GM12878 (cell line): ENCODE results near the gene KIF21A. TPM values are rescaled to one million over a fixed set of nuclear protein-coding genes. Genes with fewer than 3 reads are reported as not detected.

Experiments used
- ATAC-seq: fragments of 200-7000 bp; cut with Tn5 transposase; 3 replicates; pipeline ENCODE4 v1.9.1; 2020; ENCODE audit warnings: mild to moderate bottlenecking, moderate library complexity
- BruUV-seq: library from RNA; stranded (reverse); fragments of 400-500 nt; replicated peaks from 2 replicates; lab custom pipeline; 2021; lab: Mats Ljungman, UMichigan
- CTCF ChIA-PET: fragments of 300-600 bp; sonication (Branson Sonifier 250); formaldehyde crosslinking; extraction: SDS; loops from one replicate; lab custom pipeline; 2021; ENCODE audit warnings: inconsistent platforms; lab: Yijun Ruan, JAX
- POLR2A ChIA-PET: fragments of 350-600 bp; formaldehyde crosslinking; extraction: SDS; loops from one replicate; lab custom pipeline; 2021; ENCODE audit warnings: inconsistent platforms; lab: Charles Lee
- RAD21 ChIA-PET: fragments of 300-600 bp; sonication (Branson Sonifier 250); formaldehyde crosslinking; loops from one replicate; lab custom pipeline; 2023; ENCODE audit warnings: antibody characterized with exemption; ENCODE audit not compliant: unreplicated experiment; lab: Charles Lee
- SMC1A ChIA-PET: fragments of 300-600 bp; sonication (Branson Sonifier 250); formaldehyde crosslinking; loops from one replicate; lab custom pipeline; 2023; ENCODE audit not compliant: unreplicated experiment, uncharacterized antibody; lab: Charles Lee
- DNase-seq: peaks from one replicate; pipeline ENCODE4 v3.0.0-alpha.2; 2011; ENCODE audit warnings: low read depth, low spot score
- FAIRE-seq: peaks from 3 replicates; lab custom pipeline; 2011; peaks lifted over from hg19 to GRCh38; lab: Jason Lieb, UNC
- H2AFZ ChIP-seq: 2 replicates; pipeline ENCODE4 v1.6.0; 2011; ENCODE audit warnings: low read depth, low read length, control low read depth; ENCODE audit not compliant: control insufficient read depth
- H3K27ac ChIP-seq: 2 replicates; pipeline ENCODE4 v1.5.1; 2011; ENCODE audit warnings: control low read depth; ENCODE audit not compliant: control insufficient read depth, insufficient read depth
- H3K27me3 ChIP-seq, 2 experiments: replicated peaks in 1 of 2; 2 replicates each; pipeline versions ENCODE4 v1.6.0 to v1.6.1; 2011; ENCODE audit warnings: low read length in 1 of 2; ENCODE audit not compliant: control insufficient read depth in 2 of 2, insufficient read depth in 2 of 2
- H3K36me3 ChIP-seq, 2 experiments: 2 replicates each; pipeline ENCODE4 v1.5.1; 2011; ENCODE audit warnings: low read length in 1 of 2; ENCODE audit not compliant: control insufficient read depth in 2 of 2, insufficient read depth in 2 of 2
- H3K4me1 ChIP-seq: 2 replicates; pipeline ENCODE4 v1.6.1; 2011; ENCODE audit warnings: mild to moderate bottlenecking, low read length, moderate library complexity, mixed read lengths; ENCODE audit not compliant: control insufficient read depth, insufficient read depth
- H3K4me2 ChIP-seq: 2 replicates; pipeline ENCODE4 v1.6.0; 2011; ENCODE audit warnings: control low read depth; ENCODE audit not compliant: control insufficient read depth, insufficient read depth
- H3K4me3 ChIP-seq: fragments of 200-600 bp; sonication (generic); 2 replicates; pipeline ENCODE4 v1.5.1; 2016
- H3K79me2 ChIP-seq: 2 replicates; pipeline ENCODE4 v1.6.0; 2011; ENCODE audit warnings: low read length; ENCODE audit not compliant: control insufficient read depth, insufficient read depth
- H3K9ac ChIP-seq: 2 replicates; pipeline ENCODE4 v1.8.0; 2011; ENCODE audit warnings: low read length, control low read depth, mixed read lengths; ENCODE audit not compliant: control insufficient read depth, insufficient read depth
- H3K9me3 ChIP-seq: replicated peaks from 3 replicates; pipeline ENCODE4 v1.5.1; 2011; ENCODE audit warnings: mild to moderate bottlenecking, low read length; ENCODE audit not compliant: control insufficient read depth, insufficient read depth
- H4K20me1 ChIP-seq: 2 replicates; pipeline ENCODE4 v1.6.0; 2011; ENCODE audit not compliant: control insufficient read depth, insufficient read depth
- ATF3 ChIP-seq: IDR thresholded peaks from 2 replicates; pipeline ENCODE4 v1.6.1; 2011; ENCODE audit warnings: low read depth, mild to moderate bottlenecking, low read length, moderate library complexity, borderline replicate concordance; ENCODE audit errors: extremely low read depth
- BMI1 ChIP-seq: fragments of 450-650 bp; IDR thresholded peaks from 2 replicates; pipeline ENCODE4 v1.6.1; 2016; ENCODE audit warnings: mild to moderate bottlenecking, moderate library complexity, borderline replicate concordance
- CREB1 ChIP-seq: IDR thresholded peaks from 2 replicates; pipeline ENCODE4 v1.6.1; 2012; ENCODE audit warnings: low read depth, mild to moderate bottlenecking, inconsistent platforms
- GATAD2B ChIP-seq: fragments of 450-650 bp; conservative IDR thresholded peaks from 2 replicates; pipeline ENCODE4 v1.6.1; 2017; ENCODE audit warnings: low read depth, mild to moderate bottlenecking, moderate library complexity
- POLR2AphosphoS5 ChIP-seq: IDR thresholded peaks from 2 replicates; pipeline ENCODE4 v1.6.1; 2011; ENCODE audit warnings: mild to moderate bottlenecking, low read length, inconsistent platforms
- REST ChIP-seq: IDR thresholded peaks from 2 replicates; pipeline ENCODE4 v1.6.1; 2012; ENCODE audit warnings: mild to moderate bottlenecking, low read depth, low read length
- SIX5 ChIP-seq: IDR thresholded peaks from 2 replicates; pipeline ENCODE4 v1.6.1; 2011; ENCODE audit warnings: mild to moderate bottlenecking, low read depth, low read length, moderate library complexity; ENCODE audit not compliant: severe bottlenecking
- SPI1 ChIP-seq: IDR thresholded peaks from 2 replicates; pipeline ENCODE4 v1.6.1; 2011; ENCODE audit warnings: low read depth, mild to moderate bottlenecking, low read length, moderate library complexity, borderline replicate concordance; ENCODE audit not compliant: insufficient read depth
- USF1 ChIP-seq: IDR thresholded peaks from 2 replicates; pipeline ENCODE4 v1.6.1; 2011; ENCODE audit warnings: borderline replicate concordance, low read depth, mild to moderate bottlenecking, moderate library complexity, mixed read lengths, low read length; ENCODE audit not compliant: insufficient read depth; ENCODE audit errors: extremely low read length
- WGBS: methylation state at CpG from one replicate; pipeline ENCODE4 v1.1.6; 2016; ENCODE audit warnings: low lambda C conversion rate; ENCODE audit not compliant: insufficient replicate concordance, insufficient coverage; ENCODE audit errors: missing lambda C conversion rate; 5-methylcytosine and 5-hydroxymethylcytosine counted together
- in situ Hi-C: fragments of 300-500 bp; cut with MboI; formaldehyde crosslinking; loops from 9 replicates; pipeline ENCODE4 v1.14.3; 2018; ENCODE audit warnings: mixed read lengths
- intact Hi-C: fragments of 100-400 bp; cut with micrococcal nuclease; formaldehyde crosslinking; loops from one replicate; pipeline ENCODE4 v1.14.2; 2022; ENCODE audit not compliant: unreplicated experiment
- polyA plus RNA-seq, 11 experiments: library from polyadenylated mRNA; depleted of rRNA in 4 of 11; unstranded in 6 of 11; stranded (reverse) in 5 of 11; fragments of >200 nt; fragmentation: Nextera tagmentation in 4 of 11; fragmentation: Illumina TruSeq in 1 of 11; extraction: Ambion mirVana in 4 of 11; extraction: Trizol in 1 of 11; gene quantifications; 1 replicate in 1 of 11; 2 replicates in 10 of 11; pipeline versions ENCODE4 v1.2.1 to v1.2.3, GENCODE V29; 2011 to 2016; ENCODE audit warnings: inconsistent platforms in 2 of 11, missing spikeins in 2 of 11, low read depth in 1 of 11
- total RNA-seq, 4 experiments: library from RNA; depleted of rRNA in 3 of 4; stranded (reverse); fragments of >200 nt in 3 of 4; fragmentation: Illumina TruSeq in 1 of 4; extraction: Trizol in 1 of 4; gene quantifications; 2 replicates each; pipeline versions ENCODE4 v1.2.1 to v1.2.3, GENCODE V29; 2013 to 2021

The KIF21A gene
- total and polyA plus RNA-seq, 10 of the 15 experiments (the other 5 are each of a cell fraction or from before 2014, with no cell fraction given) = 21.3 to 42.1 (median 24.5) TPM

GRCh38 chr12:39440101-39440500 is 2.8 kb downstream of the KIF21A start:
- intact Hi-C loops = loop anchor here (5.0 kb wide), 1 partner anchor 63 kb away; no protein-coding TSS in a partner anchor

More at GRCh38 chr12:39440101-39440500, 2.8 kb downstream of the KIF21A start:
- H3K4me2 ChIP-seq = peak overlapping the region; percentile 21; the same call in 1 of the 2 replicates
- no peak overlapping the region for H3K27ac ChIP-seq
- peak overlapping the region; percentile 20; the same call in 1 of the 2 replicates for H3K4me3 ChIP-seq
- no peaks in the 10 kb centered on the region for H3K36me3 ChIP-seq
- no TSS peak for BruUV-seq
- CTCF ChIA-PET = interaction anchor here (0.8 to 1.8 kb wide), 8 partner anchors 26 to 122 kb away, joined by 3 to 6 read pairs (median 3); no protein-coding TSS in a partner anchor
- WGBS = 100% methylated on average over 1 of the region's 1 CpG
- FAIRE-seq (no peak), DNase-seq (no peak), ATAC-seq (no peak; the same call in 2 of the 3 replicates)
- H2AFZ ChIP-seq = no peak overlapping the region
- POLR2A ChIA-PET = interaction anchor here (0.8 to 1.2 kb wide), 4 partner anchors 26 to 67 kb away, joined by 3 to 4 read pairs (median 3); no protein-coding TSS in a partner anchor
- TF ChIP-seq GATAD2B = no peak
- no peak for TF ChIP-seq ATF3
- peak; percentile 50; the same call in 1 of the 2 replicates for TF ChIP-seq SPI1
- TF ChIP-seq BMI1 = no peak
- TF ChIP-seq CREB1 = no peak
- no peak for TF ChIP-seq SIX5
- TF ChIP-seq REST = no peak
- no peak for TF ChIP-seq POLR2AphosphoS5
- TF ChIP-seq USF1 = no peak
- SMC1A ChIA-PET = interaction anchor here (0.7 to 5.6 kb wide), 17 partner anchors 9 to 182 kb away, joined by 3 to 33 read pairs (median 4); partner anchors contain the start of gene ABCD2
- no peaks in the 10 kb centered on the region; the same call in 1 of the 2 replicates for H3K4me1 ChIP-seq
- in situ Hi-C loops = loop anchor here (25.0 kb wide), 3 partner anchors 103 to 753 kb away; no protein-coding TSS in a partner anchor
- H3K9ac ChIP-seq = no peak overlapping the region
- H3K79me2 ChIP-seq = peaks cover 53% of the 10 kb centered on the region
- no peaks in the 10 kb centered on the region for H3K27me3 ChIP-seq
- no peaks in the 10 kb centered on the region for H4K20me1 ChIP-seq
- H3K9me3 ChIP-seq = no peaks in the 10 kb centered on the region; the same call in 2 of the 3 replicates
- RAD21 ChIA-PET = interaction anchor here (0.8 to 1.9 kb wide), 11 partner anchors 24 to 181 kb away, joined by 3 to 11 read pairs (median 5); partner anchors contain the start of gene ABCD2
